ENCODE data around the gene C20orf144. TPM values are rescaled to one million over a fixed set of nuclear protein-coding genes. Genes with fewer than 3 reads are reported as not detected.

Gene C20orf144
- total and polyA plus RNA-seq, 9 of the 15 experiments (the other 6 are each of a cell fraction or from before 2014, with no cell fraction given), result 0.04 to 0.23 (median 0.11) TPM; not detected in 2

GRCh38 chr20:33709905-33710541 lies 47.9 kb downstream of the C20orf144 start (continued):
- TF ChIP-seq, protein P1, sequence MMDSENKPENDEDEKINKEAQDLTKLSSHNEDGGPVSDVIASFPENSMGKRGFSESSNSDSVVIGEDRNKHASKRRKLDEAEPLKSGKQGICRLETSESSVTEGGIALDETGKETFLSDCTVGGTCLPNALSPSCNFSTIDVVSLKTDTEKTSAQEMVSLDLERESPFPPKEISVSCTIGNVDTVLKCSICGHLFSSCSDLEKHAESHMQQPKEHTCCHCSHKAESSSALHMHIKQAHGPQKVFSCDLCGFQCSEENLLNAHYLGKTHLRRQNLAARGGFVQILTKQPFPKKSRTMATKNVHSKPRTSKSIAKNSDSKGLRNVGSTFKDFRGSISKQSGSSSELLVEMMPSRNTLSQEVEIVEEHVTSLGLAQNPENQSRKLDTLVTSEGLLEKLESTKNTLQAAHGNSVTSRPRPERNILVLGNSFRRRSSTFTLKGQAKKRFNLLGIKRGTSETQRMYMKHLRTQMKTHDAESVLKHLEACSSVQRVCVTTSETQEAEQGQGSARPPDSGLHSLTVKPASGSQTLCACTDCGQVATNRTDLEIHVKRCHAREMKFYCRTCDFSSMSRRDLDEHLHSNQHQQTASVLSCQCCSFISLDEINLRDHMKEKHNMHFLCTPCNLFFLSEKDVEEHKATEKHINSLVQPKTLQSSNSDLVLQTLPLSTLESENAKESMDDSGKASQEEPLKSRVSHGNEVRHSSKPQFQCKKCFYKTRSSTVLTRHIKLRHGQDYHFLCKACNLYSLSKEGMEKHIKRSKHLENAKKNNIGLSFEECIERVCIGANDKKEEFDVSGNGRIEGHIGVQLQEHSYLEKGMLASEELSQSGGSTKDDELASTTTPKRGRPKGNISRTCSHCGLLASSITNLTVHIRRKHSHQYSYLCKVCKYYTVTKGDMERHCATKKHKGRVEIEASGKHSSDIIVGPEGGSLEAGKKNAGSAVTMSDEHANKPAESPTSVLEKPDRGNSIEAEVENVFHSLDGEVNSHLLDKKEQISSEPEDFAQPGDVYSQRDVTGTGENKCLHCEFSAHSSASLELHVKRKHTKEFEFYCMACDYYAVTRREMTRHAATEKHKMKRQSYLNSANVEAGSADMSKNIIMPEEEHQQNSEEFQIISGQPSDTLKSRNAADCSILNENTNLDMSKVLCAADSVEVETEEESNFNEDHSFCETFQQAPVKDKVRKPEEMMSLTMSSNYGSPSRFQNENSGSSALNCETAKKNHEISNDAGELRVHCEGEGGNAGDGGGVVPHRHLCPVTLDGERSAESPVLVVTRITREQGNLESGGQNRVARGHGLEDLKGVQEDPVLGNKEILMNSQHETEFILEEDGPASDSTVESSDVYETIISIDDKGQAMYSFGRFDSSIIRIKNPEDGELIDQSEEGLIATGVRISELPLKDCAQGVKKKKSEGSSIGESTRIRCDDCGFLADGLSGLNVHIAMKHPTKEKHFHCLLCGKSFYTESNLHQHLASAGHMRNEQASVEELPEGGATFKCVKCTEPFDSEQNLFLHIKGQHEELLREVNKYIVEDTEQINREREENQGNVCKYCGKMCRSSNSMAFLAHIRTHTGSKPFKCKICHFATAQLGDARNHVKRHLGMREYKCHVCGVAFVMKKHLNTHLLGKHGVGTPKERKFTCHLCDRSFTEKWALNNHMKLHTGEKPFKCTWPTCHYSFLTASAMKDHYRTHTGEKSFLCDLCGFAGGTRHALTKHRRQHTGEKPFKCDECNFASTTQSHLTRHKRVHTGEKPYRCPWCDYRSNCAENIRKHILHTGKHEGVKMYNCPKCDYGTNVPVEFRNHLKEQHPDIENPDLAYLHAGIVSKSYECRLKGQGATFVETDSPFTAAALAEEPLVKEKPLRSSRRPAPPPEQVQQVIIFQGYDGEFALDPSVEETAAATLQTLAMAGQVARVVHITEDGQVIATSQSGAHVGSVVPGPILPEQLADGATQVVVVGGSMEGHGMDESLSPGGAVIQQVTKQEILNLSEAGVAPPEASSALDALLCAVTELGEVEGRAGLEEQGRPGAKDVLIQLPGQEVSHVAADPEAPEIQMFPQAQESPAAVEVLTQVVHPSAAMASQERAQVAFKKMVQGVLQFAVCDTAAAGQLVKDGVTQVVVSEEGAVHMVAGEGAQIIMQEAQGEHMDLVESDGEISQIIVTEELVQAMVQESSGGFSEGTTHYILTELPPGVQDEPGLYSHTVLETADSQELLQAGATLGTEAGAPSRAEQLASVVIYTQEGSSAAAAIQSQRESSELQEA (IDR thresholded peaks at IDR 0.05; ENCODE audit: low read depth), result no peak
- TF ChIP-seq, protein P2, sequence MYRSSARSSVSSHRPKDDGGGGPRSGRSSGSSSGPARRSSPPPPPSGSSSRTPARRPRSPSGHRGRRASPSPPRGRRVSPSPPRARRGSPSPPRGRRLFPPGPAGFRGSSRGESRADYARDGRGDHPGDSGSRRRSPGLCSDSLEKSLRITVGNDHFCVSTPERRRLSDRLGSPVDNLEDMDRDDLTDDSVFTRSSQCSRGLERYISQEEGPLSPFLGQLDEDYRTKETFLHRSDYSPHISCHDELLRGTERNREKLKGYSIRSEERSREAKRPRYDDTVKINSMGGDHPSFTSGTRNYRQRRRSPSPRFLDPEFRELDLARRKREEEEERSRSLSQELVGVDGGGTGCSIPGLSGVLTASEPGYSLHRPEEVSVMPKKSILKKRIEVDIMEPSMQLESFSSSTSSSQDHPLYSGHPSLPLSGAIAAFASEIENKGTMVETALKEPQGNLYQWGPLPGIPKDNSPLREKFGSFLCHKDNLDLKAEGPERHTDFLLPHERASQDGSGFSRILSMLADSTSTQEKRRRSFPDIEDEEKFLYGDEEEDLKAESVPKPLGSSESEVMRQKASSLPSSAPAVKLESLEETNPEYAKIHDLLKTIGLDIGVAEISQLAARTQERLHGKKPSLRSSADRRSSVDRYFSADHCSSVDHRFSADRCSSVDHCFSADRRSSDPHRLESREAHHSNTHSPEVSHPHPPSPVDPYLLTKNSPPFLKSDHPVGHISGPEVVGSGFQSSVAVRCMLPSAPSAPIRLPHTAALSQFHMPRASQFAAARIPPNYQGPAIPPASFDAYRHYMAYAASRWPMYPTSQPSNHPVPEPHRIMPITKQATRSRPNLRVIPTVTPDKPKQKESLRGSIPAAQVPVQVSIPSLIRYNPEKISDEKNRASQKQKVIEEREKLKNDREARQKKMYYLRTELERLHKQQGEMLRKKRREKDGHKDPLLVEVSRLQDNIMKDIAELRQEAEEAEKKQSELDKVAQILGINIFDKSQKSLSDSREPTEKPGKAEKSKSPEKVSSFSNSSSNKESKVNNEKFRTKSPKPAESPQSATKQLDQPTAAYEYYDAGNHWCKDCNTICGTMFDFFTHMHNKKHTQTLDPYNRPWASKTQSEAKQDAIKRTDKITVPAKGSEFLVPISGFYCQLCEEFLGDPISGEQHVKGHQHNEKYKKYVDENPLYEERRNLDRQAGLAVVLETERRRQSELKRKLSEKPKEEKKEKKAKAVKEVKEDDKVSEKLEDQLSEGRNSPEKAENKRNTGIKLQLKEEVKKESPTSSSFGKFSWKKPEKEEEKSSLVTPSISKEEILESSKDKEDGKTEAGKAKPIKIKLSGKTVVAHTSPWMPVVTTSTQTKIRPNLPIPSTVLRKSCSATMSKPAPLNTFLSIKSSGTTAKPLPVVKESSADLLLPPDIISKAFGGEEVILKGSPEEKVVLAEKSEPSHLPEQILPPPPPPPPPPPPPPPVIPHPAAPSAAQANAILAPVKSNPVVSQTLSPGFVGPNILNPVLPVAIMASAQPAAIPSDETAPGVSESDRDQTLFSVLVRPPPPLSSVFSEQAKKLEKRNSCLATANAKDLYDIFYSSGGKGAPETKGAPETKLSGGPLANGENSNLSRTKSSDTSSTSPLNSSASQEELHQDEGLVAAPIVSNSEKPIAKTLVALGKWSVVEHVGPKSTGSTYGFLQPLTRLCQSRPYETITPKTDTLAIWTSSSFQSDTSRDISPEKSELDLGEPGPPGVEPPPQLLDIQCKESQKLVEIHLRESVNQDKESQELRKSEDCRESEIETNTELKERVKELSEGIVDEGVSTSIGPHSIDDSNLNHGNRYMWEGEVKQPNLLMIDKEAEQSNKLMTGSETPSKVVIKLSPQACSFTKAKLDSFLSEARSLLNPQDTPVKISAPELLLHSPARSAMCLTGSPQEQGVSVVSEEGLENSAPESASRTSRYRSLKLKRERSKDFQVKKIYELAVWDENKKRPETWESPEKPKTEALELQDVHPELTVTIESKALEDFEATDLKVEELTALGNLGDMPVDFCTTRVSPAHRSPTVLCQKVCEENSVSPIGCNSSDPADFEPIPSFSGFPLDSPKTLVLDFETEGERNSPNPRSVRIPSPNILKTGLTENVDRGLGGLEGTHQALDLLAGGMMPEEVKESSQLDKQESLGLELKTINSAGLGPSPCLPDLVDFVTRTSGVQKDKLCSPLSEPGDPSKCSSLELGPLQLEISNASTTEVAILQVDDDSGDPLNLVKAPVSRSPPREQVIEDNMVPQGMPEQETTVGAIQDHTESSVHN (IDR thresholded peaks at IDR 0.05; ENCODE audit: borderline replicate concordance in 1 of 2, low read depth in 1 of 2), result no peak
- TF ChIP-seq ZNF395 (CRISPR knock-in tag; IDR thresholded peaks at IDR 0.05), result no peak
- no peak for TF ChIP-seq MCM7 (IDR thresholded peaks at IDR 0.05)
- no peak for TF ChIP-seq ZNF282 (CRISPR knock-in tag; IDR thresholded peaks at IDR 0.05)
- TF ChIP-seq HNRNPK (IDR thresholded peaks at IDR 0.05; ENCODE audit: low read depth, low read length, poor library complexity, severe bottlenecking), result no peak
- TF ChIP-seq NFE2L1 (tag; IDR thresholded peaks at IDR 0.05; ENCODE audit: borderline replicate concordance, low read depth), result no peak
- no peak for TF ChIP-seq SMAD3 (CRISPR knock-in tag; conservative IDR thresholded peaks at IDR 0.05)
- no peak for TF ChIP-seq POU5F1 (IDR thresholded peaks at IDR 0.05; ENCODE audit: borderline replicate concordance, low read depth, low read length, partially characterized antibody)

All from K562 (cell line).